Heart right ventricle (tissue), 16 donors: ENCODE results near the gene CABLES1. TPM values are rescaled to one million over a fixed set of nuclear protein-coding genes. Genes with fewer than 3 reads are reported as not detected.

Experiments
- ATAC-seq, 8 donors: fragments of 200-7000 bp; cut with Tn5 transposase; one replicate each; pipeline ENCODE4 v1.9.1; 2020; ENCODE audit warnings: mild to moderate bottlenecking in 8 of 8, moderate library complexity in 8 of 8, moderate number of reproducible peaks in 1 of 8
- DNase-seq, 2 donors: peaks; one replicate each; pipeline ENCODE4 v3.0.0-alpha.2; 2020
- H3K27ac ChIP-seq, 10 donors: fragments of 200-600 bp; sonication (generic) in 2 of 10; one replicate each; pipeline versions ENCODE4 v1.5.0 to v1.8.0; 2020 to 2022; ENCODE audit warnings: mild to moderate bottlenecking in 3 of 10
- H3K27me3 ChIP-seq, 7 donors: fragments of 200-600 bp; one replicate each; pipeline ENCODE4 v1.8.0; 2021 to 2022; ENCODE audit warnings: mild to moderate bottlenecking in 2 of 7
- H3K36me3 ChIP-seq, 9 donors: fragments of 200-600 bp; sonication (generic) in 1 of 9; one replicate each; pipeline versions ENCODE4 v1.5.0 to v1.8.0; 2020 to 2022; ENCODE audit warnings: mild to moderate bottlenecking in 2 of 9
- H3K4me1 ChIP-seq, 9 donors: fragments of 200-600 bp; sonication (generic) in 1 of 9; one replicate each; pipeline versions ENCODE4 v1.5.0 to v1.8.0; 2020 to 2022; ENCODE audit warnings: mild to moderate bottlenecking in 4 of 9
- H3K4me3 ChIP-seq, 10 donors: fragments of 200-600 bp; sonication (generic) in 2 of 10; one replicate each; pipeline versions ENCODE4 v1.5.0 to v1.8.0; 2020 to 2022; ENCODE audit warnings: mild to moderate bottlenecking in 7 of 10, moderate library complexity in 2 of 10
- H3K9me3 ChIP-seq, 11 donors: fragments of 200-600 bp in 10 of 11; sonication (generic) in 2 of 11; one replicate each; pipeline versions ENCODE4 v1.5.0 to v1.8.0; 2013 to 2022; ENCODE audit warnings: mild to moderate bottlenecking in 2 of 11, control low read depth in 1 of 11, moderate library complexity in 1 of 11
- WGBS, 2 donors: extraction: QIAGEN DNeasy Blood & Tissue Kit; methylation state at CpG; one replicate each; pipeline ENCODE4 v1.1.7; 2013; ENCODE audit warnings: inconsistent platforms in 1 of 2; 5-methylcytosine and 5-hydroxymethylcytosine counted together
- intact Hi-C, 10 donors: fragments of 100-400 bp; cut with DNase I; formaldehyde crosslinking; loops; one replicate each; pipeline versions ENCODE4 v1.11.1 to v1.14.2; 2022
- polyA plus RNA-seq, 2 donors: library from polyadenylated mRNA; stranded (reverse); fragments of 200-250 nt; gene quantifications; one replicate each; pipeline ENCODE4 v1.2.3, GENCODE V29; 2013
- total RNA-seq, 10 donors: library from RNA; stranded (reverse); fragmentation: NEBNext Ultra II Directional in 3 of 10; extraction: Animal tissue kit (Norgen Biotek cat#: 25700) in 3 of 10; gene quantifications; one replicate each; pipeline versions ENCODE4 v1.2.1 to v1.2.4, GENCODE V29; 2021 to 2023
- TF ChIP-seq, protein P1 (sequence below), 9 donors: fragments of 200-600 bp; sonication (generic) in 2 of 9; IDR thresholded peaks; one replicate each; pipeline versions ENCODE4 v1.5.0 to v1.8.0; 2021 to 2022; ENCODE audit warnings: antibody characterized with exemption in 9 of 9, mild to moderate bottlenecking in 5 of 9, moderate library complexity in 1 of 9
- donor health status: Arrhythmogenic right ventricular cardiomyopathy.
- donor health status: ischemic (EF 13 %, LVEDD 7.1; RV severe dilation, severe dysfunction).
- donor health status: healthy with polysubstance abuse.
- donor health status: DM: no; HTN: yes; CAD: no.
- donor health status: DM: no; HTN: no; CAD: no.
- donor health status: ischemic (EF 25% LVEDD 6.9; RV normal size, moderate dysfunction).
- donor health status: ischemic (EF 25% LVEDD 5.7; RV mildly dilated, moderate dysfunction).
- donor health status: healthy.
- donor health status: DM: yes; HTN: yes; CAD: no.
- donor health status: Ischemic cardiomyopathy.
- donor health status: ischemic (EF 35%, LVEDD 5.7; RV mildly dilated, moderate dysfunction).
- donor health status: nonischemic (EF 11% LVEDD 7.7; RV severe dilation, severe dysfunction).
- donor health status: DM: yes; HTN: yes; CAD: no.
- donor health status: PGD.
- donor health status: ischemic (EF 29% LVEDD 5.4; RV normal size, mild dysfunction).
- donor health status: nonischemic (EF 23%, LVEDD 6.1; RV moderate dilation, normal function).

CABLES1 gene
- total and polyA plus RNA-seq, 12 donors, result 1.0 to 2.2 (median 1.8) TPM

DNA sequence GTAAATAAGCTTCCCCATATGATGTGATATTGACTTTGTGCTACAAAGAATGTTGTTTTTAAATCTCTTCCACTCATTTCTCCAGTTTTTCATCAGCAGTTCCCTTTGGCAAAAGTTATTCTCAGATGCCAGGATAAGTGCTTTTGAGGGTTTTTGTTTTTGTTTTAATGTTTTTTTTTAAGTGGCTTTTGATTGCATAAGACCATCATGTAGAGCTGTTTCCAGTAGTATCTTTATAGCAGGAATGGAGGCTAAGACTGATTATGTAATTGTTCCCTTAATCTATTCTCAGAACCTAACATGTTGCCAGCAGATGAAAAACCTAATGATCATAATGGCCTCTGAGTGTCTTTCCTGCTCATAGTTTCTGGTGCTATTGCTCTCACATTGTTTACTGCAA is 77.9 kb downstream of the CABLES1 start:
- intact Hi-C loops, result no loop called here
- H3K27ac ChIP-seq, result peak overlapping the region in 1 of 10 donors; percentile 10
- ATAC-seq, result peak in 1 of 8 donors; percentile 31
- peaks cover 0 to 12% (median 5%) of the 10 kb centered on the region in 9 donors for H3K4me1 ChIP-seq
- H3K36me3 ChIP-seq, result peaks cover 0 to 8% (median 0%) of the 10 kb centered on the region in 9 donors
- DNase-seq, result no peak
- peaks cover 0 to 8% (median 0%) of the 10 kb centered on the region in 11 donors for H3K9me3 ChIP-seq
- TF ChIP-seq, protein P1, sequence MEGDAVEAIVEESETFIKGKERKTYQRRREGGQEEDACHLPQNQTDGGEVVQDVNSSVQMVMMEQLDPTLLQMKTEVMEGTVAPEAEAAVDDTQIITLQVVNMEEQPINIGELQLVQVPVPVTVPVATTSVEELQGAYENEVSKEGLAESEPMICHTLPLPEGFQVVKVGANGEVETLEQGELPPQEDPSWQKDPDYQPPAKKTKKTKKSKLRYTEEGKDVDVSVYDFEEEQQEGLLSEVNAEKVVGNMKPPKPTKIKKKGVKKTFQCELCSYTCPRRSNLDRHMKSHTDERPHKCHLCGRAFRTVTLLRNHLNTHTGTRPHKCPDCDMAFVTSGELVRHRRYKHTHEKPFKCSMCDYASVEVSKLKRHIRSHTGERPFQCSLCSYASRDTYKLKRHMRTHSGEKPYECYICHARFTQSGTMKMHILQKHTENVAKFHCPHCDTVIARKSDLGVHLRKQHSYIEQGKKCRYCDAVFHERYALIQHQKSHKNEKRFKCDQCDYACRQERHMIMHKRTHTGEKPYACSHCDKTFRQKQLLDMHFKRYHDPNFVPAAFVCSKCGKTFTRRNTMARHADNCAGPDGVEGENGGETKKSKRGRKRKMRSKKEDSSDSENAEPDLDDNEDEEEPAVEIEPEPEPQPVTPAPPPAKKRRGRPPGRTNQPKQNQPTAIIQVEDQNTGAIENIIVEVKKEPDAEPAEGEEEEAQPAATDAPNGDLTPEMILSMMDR (IDR thresholded peaks at IDR 0.05), result no peak
- no peaks in the 10 kb centered on the region for H3K27me3 ChIP-seq
- no peak overlapping the region for H3K4me3 ChIP-seq

DNA sequence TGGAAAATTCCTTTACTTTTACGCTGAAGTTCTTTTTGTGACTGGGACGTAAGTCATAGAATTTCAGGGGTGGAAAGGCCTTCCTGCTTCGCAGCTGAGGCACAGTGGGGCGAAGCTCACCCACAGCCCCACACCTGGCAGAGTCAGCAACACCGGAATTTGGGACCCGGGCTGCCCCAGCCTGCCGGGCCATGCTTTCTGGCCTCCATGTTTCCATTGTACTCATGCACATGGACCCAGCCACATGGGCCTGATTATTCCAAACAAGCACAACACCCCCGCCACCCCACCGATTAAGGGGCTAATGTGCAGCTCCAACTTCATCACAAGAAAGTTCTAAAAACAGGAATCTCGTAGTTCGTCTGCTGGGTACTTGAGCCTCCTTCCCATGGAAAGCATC is 82.5 kb downstream of the CABLES1 start:
- intact Hi-C loops, result no loop called here
- Histone ChIP-seq H3K36me3 (peaks cover 0 to 8% (median 0%) of the 10 kb centered on the region in 9 donors), H3K4me1 (peaks cover 0 to 16% (median 5%) of the 10 kb centered on the region in 9 donors), H3K27ac (no peak overlapping the region), H3K4me3 (no peak overlapping the region), H3K9me3 (no peaks in the 10 kb centered on the region), H3K27me3 (no peaks in the 10 kb centered on the region)
- DNase-seq (no peak), ATAC-seq (no peak)
- TF ChIP-seq, protein P1 (IDR thresholded peaks at IDR 0.05), result no peak
- WGBS, 2 donors, result 96 to 97% methylated on average over 11 of the region's 11 CpGs

DNA sequence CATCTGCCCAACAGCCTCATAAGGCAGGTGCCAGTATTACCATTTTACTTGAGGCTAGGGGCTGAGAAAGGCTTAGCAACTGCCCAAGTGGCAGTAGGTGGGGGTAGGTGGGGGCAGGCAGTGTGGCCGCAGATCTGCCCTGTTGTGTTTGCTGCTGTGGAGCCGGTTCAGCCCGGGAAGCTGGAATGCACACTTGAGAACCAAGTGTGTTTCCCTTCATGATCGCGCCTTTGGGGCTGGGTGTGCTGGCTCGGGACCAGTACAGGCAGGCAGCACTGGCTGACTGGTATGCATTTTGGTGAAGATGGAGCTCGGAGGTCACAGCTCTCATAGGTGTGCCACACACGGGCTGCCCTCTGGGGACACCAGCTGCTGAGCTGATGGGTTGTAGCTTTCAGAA is 85.1 kb downstream of the CABLES1 start:
- TF ChIP-seq, protein P1 (IDR thresholded peaks at IDR 0.05), result no peak
- no peaks in the 10 kb centered on the region for H3K27me3 ChIP-seq
- 58 to 65% methylated on average over 8 of the region's 8 CpGs for WGBS, 2 donors
- intact Hi-C loops, result loop anchor here in 1 of 10 donors (10.0 kb wide), 1 partner anchor 46 kb away; no protein-coding TSS in a partner anchor
- no peak overlapping the region for H3K27ac ChIP-seq
- H3K36me3 ChIP-seq, result no peaks in the 10 kb centered on the region
- DNase-seq (no peak), ATAC-seq (peak in 2 of 8 donors; percentile 18 to 32)
- no peaks in the 10 kb centered on the region for H3K9me3 ChIP-seq
- H3K4me3 ChIP-seq, result no peak overlapping the region
- peaks cover 0 to 16% (median 2%) of the 10 kb centered on the region in 9 donors for H3K4me1 ChIP-seq

DNA sequence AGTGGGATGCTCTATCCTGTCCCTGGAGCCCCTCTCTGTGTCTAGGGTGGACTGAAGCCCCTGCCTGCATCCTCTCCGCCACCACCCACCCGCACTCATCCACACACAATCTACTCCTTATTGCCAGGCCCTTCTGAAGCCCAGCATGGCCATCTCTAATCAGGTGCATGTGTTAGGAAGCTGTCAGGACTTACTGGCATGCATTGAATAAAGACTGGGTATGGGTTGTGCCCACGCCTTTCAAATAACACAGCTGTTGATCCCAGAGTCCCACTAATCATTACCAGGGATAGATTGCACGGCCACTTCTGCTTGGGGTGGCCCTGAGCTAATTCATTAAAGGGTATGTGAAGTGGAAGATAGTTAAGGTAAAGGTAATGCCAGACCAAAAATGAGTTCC is 88.4 kb downstream of the CABLES1 start:
- ATAC-seq (no peak), DNase-seq (no peak)
- WGBS, 2 donors, result 97 to 98% methylated on average over 4 of the region's 4 CpGs
- H3K36me3 ChIP-seq, result no peaks in the 10 kb centered on the region
- no peaks in the 10 kb centered on the region for H3K9me3 ChIP-seq
- intact Hi-C loops, result loop anchor here in 1 of 10 donors (10.0 kb wide), 1 partner anchor 49 kb away; no protein-coding TSS in a partner anchor
- H3K4me1 ChIP-seq, result peaks cover 7 to 49% (median 31%) of the 10 kb centered on the region in 9 donors
- H3K27me3 ChIP-seq, result no peaks in the 10 kb centered on the region
- TF ChIP-seq, protein P1 (IDR thresholded peaks at IDR 0.05), result no peak
- no peak overlapping the region for H3K27ac ChIP-seq
- no peak overlapping the region for H3K4me3 ChIP-seq
